ENCODE data around the gene UNC119. TPM values are rescaled to one million over a fixed set of nuclear protein-coding genes. Genes with fewer than 3 reads are reported as not detected.

The UNC119 gene
- total RNA-seq, 1 donor from 2014 or later = 57.2 TPM

- DNase-seq = no peak
- Mint-ChIP-seq H3K36me3 (ENCODE audit: unreplicated experiment) (no peaks in the 10 kb centered on the region), H3K4me3 (ENCODE audit: unreplicated experiment) (peak overlapping the region; percentile 94), H3K4me1 (ENCODE audit: low read depth, unreplicated experiment) (peaks cover 8% of the 10 kb centered on the region), H3K9me3 (ENCODE audit: unreplicated experiment) (peaks cover 3% of the 10 kb centered on the region), H3K27me3 (ENCODE audit: unreplicated experiment) (no peaks in the 10 kb centered on the region), H3K27ac (ENCODE audit: unreplicated experiment) (peak overlapping the region; percentile 85)
- TF ChIP-seq, protein P1, sequence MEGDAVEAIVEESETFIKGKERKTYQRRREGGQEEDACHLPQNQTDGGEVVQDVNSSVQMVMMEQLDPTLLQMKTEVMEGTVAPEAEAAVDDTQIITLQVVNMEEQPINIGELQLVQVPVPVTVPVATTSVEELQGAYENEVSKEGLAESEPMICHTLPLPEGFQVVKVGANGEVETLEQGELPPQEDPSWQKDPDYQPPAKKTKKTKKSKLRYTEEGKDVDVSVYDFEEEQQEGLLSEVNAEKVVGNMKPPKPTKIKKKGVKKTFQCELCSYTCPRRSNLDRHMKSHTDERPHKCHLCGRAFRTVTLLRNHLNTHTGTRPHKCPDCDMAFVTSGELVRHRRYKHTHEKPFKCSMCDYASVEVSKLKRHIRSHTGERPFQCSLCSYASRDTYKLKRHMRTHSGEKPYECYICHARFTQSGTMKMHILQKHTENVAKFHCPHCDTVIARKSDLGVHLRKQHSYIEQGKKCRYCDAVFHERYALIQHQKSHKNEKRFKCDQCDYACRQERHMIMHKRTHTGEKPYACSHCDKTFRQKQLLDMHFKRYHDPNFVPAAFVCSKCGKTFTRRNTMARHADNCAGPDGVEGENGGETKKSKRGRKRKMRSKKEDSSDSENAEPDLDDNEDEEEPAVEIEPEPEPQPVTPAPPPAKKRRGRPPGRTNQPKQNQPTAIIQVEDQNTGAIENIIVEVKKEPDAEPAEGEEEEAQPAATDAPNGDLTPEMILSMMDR (IDR thresholded peaks at IDR 0.05; ENCODE audit: partially characterized antibody, unreplicated experiment) = no peak
These were observed 45.4 kb upstream of the UNC119 start for GRCh38 chr17:28597606-28598383.

DNA sequence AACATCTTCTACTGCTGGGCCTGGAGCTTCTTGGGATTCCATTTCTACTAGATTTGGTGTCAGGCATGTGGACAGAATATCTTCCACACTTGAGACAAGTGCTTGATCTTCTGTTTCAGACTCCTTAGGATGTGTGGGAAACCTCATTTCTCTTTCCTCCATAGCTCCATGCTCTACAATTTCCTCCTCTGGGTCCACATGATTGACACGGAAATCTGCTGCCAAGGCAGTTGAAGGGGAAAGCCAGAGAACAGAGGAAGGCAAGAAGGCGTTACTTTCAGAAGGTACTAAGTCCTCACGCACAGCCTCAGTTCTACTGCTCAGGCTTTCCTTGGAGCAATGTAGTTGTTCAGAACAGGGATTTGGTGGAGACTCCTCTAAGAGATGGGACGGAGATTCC is 39.8 kb upstream of the UNC119 start:
- TF ChIP-seq, protein P1 (IDR thresholded peaks at IDR 0.05; ENCODE audit: partially characterized antibody, unreplicated experiment) = no peak
- H3K4me3 Mint-ChIP-seq (ENCODE audit: unreplicated experiment) = no peak overlapping the region
- no peaks in the 10 kb centered on the region for H3K4me1 Mint-ChIP-seq (ENCODE audit: low read depth, unreplicated experiment)
- H3K27me3 Mint-ChIP-seq (ENCODE audit: unreplicated experiment) = no peaks in the 10 kb centered on the region
- H3K36me3 Mint-ChIP-seq (ENCODE audit: unreplicated experiment) = no peaks in the 10 kb centered on the region
- no peak overlapping the region for H3K27ac Mint-ChIP-seq (ENCODE audit: unreplicated experiment)
- H3K9me3 Mint-ChIP-seq (ENCODE audit: unreplicated experiment) = no peaks in the 10 kb centered on the region
- no peak for DNase-seq

- H3K36me3 Mint-ChIP-seq (ENCODE audit: unreplicated experiment) = no peaks in the 10 kb centered on the region
- TF ChIP-seq, protein P1 (IDR thresholded peaks at IDR 0.05; ENCODE audit: partially characterized antibody, unreplicated experiment) = no peak
- H3K27me3 Mint-ChIP-seq (ENCODE audit: unreplicated experiment) = no peaks in the 10 kb centered on the region
- DNase-seq = no peak
- H3K4me1 Mint-ChIP-seq (ENCODE audit: low read depth, unreplicated experiment) = no peaks in the 10 kb centered on the region
- H3K9me3 Mint-ChIP-seq (ENCODE audit: unreplicated experiment) = no peaks in the 10 kb centered on the region
- H3K27ac Mint-ChIP-seq (ENCODE audit: unreplicated experiment) = no peak overlapping the region
- H3K4me3 Mint-ChIP-seq (ENCODE audit: unreplicated experiment) = no peak overlapping the region
These were observed 33.4 kb upstream of the UNC119 start for GRCh38 chr17:28585851-28586250.

GRCh38 chr17:28584434-28584833 is 32.0 kb upstream of the UNC119 start:
- H3K27ac Mint-ChIP-seq (ENCODE audit: unreplicated experiment) = no peak overlapping the region
- H3K36me3 Mint-ChIP-seq (ENCODE audit: unreplicated experiment) = no peaks in the 10 kb centered on the region
- DNase-seq = no peak
- no peaks in the 10 kb centered on the region for H3K9me3 Mint-ChIP-seq (ENCODE audit: unreplicated experiment)
- H3K27me3 Mint-ChIP-seq (ENCODE audit: unreplicated experiment) = no peaks in the 10 kb centered on the region
- no peak overlapping the region for H3K4me3 Mint-ChIP-seq (ENCODE audit: unreplicated experiment)
- H3K4me1 Mint-ChIP-seq (ENCODE audit: low read depth, unreplicated experiment) = no peaks in the 10 kb centered on the region
- TF ChIP-seq, protein P1 (IDR thresholded peaks at IDR 0.05; ENCODE audit: partially characterized antibody, unreplicated experiment) = no peak

DNA sequence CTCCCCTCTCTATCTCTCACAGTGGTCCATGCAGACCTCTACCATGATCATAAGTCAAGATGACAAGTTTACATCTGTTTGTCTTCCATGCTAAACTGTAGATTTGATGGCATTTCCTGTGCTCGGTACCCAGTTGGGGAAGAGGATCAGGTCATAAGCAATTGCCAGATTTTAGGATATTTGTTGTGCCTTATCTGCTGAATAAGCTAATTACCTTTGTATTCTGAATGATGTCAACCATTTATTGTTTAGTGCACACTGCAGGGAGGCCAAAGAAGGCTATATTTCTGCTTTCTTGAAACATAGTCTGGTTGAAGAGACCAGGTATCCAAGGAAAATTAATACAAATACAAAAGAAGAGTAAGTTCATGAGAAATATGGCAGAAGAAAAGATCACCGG is 30.1 kb upstream of the UNC119 start:
- Mint-ChIP-seq H3K9me3 (ENCODE audit: unreplicated experiment) (no peaks in the 10 kb centered on the region), H3K4me3 (ENCODE audit: unreplicated experiment) (no peak overlapping the region)

More for the DNA sequence above, 30.1 kb upstream of the UNC119 start:
- H3K4me1 Mint-ChIP-seq (ENCODE audit: low read depth, unreplicated experiment) = no peaks in the 10 kb centered on the region
- H3K36me3 Mint-ChIP-seq (ENCODE audit: unreplicated experiment) = no peaks in the 10 kb centered on the region
- DNase-seq = no peak
- TF ChIP-seq, protein P1 (IDR thresholded peaks at IDR 0.05; ENCODE audit: partially characterized antibody, unreplicated experiment) = no peak
- H3K27me3 Mint-ChIP-seq (ENCODE audit: unreplicated experiment) = no peaks in the 10 kb centered on the region
- H3K27ac Mint-ChIP-seq (ENCODE audit: unreplicated experiment) = no peak overlapping the region
